Right atrium auricular region (tissue), 2 donors: ENCODE data around the gene NAA60. TPM values are rescaled to one million over a fixed set of nuclear protein-coding genes. Genes with fewer than 3 reads are reported as not detected.

Experiments used
- DNase-seq: peaks from one replicate; pipeline ENCODE4 v3.0.0-alpha.2; 2019; ENCODE audit warnings: low spot score
- H3K27ac ChIP-seq, 2 donors: fragments of 200-600 bp; sonication (generic); 1 replicate in 1 of 2; 2 replicates in 1 of 2; pipeline ENCODE4 v1.5.1; 2016 to 2019
- H3K27me3 ChIP-seq, 2 donors: fragments of 200-600 bp; sonication (generic); one replicate each; pipeline versions ENCODE4 v1.5.1 to v1.6.0; 2017 to 2019
- H3K36me3 ChIP-seq: fragments of 200-600 bp; sonication (generic); one replicate; pipeline ENCODE4 v1.5.1; 2016
- H3K4me1 ChIP-seq, 2 donors: fragments of 200-600 bp; sonication (generic); one replicate each; pipeline versions ENCODE4 v1.5.1 to v1.6.0; 2017 to 2019
- H3K4me3 ChIP-seq, 2 donors: fragments of 200-600 bp; sonication (generic); 1 replicate in 1 of 2; 2 replicates in 1 of 2; pipeline ENCODE4 v1.5.1; 2017 to 2019; ENCODE audit warnings: mild to moderate bottlenecking in 1 of 2, moderate library complexity in 1 of 2
- H3K9me3 ChIP-seq, 2 donors: fragments of 200-600 bp; sonication (generic); one replicate each; pipeline ENCODE4 v1.5.1; 2019
- total RNA-seq, 2 donors: library from RNA; depleted of rRNA; stranded (reverse); fragments of >200 nt; gene quantifications; one replicate each; pipeline ENCODE4 v1.1.0, GENCODE V29; 2016
- TF ChIP-seq, protein P1 (sequence below), 2 donors: fragments of 200-600 bp; sonication (generic); IDR thresholded peaks; one replicate each; pipeline ENCODE4 v1.5.1; 2019; ENCODE audit warnings: antibody characterized with exemption in 2 of 2

The NAA60 gene
- total RNA-seq, 2 donors from 2014 or later: 28.1 to 29.1 TPM

DNA sequence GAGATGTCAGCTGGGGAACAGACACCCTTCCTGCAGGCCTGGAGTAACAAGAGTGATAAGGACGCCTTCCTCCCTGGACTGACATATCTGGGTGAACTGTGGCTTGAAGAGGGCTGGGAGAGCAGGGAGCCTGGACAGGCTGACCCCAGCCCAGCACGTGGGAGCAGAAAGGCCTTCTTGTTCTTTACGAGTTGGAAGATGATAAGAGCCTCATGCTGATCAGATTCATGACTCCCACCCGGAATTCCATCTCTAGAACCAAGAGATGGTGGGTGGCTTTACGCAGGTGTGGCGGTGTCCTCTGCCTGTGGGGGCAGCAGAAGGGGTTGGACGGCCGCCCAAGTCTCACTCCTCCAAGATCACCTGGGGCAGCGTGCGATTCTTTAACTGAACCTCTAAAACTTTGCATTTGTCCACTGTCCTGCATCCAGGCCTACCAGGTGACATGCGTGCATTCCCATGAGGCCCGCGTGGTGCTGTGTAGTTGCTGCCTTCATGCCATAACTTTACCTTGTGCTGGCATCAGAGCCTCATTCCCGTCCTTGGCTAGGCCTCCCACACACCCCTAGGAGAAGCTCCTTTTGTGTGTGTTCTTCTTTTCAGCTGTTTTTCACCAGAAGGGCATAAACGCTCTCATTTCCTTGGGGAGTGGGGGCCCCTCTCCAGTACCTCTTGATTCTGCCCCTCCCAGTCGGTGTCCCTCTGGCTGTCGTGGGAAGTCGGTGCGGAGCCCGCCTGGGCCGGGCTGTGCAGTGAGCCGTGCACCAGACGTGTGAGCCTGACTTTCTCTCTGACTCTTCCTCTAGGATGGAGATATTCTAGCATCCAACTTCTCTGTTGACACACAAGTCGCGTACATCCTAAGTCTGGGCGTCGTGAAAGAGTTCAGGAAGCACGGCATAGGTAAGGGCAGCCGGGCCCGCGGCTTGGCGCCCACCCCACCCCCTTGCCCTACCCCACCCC is 38.5 kb downstream of the NAA60 start:
- TF ChIP-seq, protein P1, sequence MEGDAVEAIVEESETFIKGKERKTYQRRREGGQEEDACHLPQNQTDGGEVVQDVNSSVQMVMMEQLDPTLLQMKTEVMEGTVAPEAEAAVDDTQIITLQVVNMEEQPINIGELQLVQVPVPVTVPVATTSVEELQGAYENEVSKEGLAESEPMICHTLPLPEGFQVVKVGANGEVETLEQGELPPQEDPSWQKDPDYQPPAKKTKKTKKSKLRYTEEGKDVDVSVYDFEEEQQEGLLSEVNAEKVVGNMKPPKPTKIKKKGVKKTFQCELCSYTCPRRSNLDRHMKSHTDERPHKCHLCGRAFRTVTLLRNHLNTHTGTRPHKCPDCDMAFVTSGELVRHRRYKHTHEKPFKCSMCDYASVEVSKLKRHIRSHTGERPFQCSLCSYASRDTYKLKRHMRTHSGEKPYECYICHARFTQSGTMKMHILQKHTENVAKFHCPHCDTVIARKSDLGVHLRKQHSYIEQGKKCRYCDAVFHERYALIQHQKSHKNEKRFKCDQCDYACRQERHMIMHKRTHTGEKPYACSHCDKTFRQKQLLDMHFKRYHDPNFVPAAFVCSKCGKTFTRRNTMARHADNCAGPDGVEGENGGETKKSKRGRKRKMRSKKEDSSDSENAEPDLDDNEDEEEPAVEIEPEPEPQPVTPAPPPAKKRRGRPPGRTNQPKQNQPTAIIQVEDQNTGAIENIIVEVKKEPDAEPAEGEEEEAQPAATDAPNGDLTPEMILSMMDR (IDR thresholded peaks at IDR 0.05): no peak
- peaks cover 68% of the 10 kb centered on the region for H3K36me3 ChIP-seq
- DNase-seq: no peak

GRCh38 chr16:3482659-3483241 is 39.3 kb downstream of the NAA60 start:
- no peaks in the 10 kb centered on the region for H3K9me3 ChIP-seq
- peaks cover 0 to 12% of the 10 kb centered on the region in 2 donors for H3K4me1 ChIP-seq
- H3K27me3 ChIP-seq: no peaks in the 10 kb centered on the region
- no peak overlapping the region for H3K27ac ChIP-seq
- DNase-seq: no peak
- TF ChIP-seq, protein P1 (IDR thresholded peaks at IDR 0.05): no peak
- H3K4me3 ChIP-seq: no peak overlapping the region
- H3K36me3 ChIP-seq: peaks cover 68% of the 10 kb centered on the region

More for the DNA sequence above, 38.5 kb downstream of the NAA60 start:
- Histone ChIP-seq H3K27ac (peak overlapping the region in 1 of 2 donors; percentile 16), H3K4me3 (no peak overlapping the region), H3K9me3 (no peaks in the 10 kb centered on the region), H3K4me1 (peaks cover 0 to 12% of the 10 kb centered on the region in 2 donors), H3K27me3 (no peaks in the 10 kb centered on the region)

DNA sequence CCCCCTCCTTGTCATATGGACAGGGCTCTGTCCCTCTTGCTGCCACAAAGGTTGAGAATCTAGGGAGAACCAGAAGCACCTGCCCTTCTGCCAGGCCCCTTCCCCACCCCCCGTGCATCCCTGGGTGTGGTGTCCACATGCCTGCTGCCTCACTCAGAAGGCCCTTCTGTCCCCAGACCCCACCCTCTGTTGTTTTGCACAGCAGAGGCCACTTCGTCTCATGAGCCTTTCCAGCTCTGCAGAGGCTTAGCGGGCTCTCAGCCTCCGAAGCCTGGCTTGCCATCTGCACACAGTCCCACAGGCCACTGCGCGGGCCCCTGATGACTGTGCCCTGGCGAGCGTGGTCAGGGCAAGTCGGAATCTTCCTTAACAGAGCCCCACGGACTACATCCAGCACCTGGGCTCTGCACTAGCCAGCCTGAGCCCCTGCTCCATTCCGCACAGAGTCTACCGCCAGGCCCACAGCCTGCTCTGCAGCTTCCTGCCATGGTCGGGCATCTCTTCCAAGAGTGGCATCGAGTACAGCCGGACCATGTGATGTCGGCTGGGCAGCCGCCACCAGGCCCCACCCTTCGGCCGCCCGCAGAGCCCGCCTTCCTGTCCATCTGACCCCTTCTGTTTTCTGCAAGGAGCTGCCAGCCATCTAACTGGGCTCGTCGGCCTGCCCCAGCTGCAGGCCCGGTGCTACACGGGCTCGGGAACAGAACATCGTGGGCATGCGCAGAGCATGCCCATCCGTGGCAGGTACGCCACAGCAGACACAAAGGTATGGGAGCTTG is 41.0 kb downstream of the NAA60 start:
- Histone ChIP-seq H3K9me3 (no peaks in the 10 kb centered on the region), H3K4me1 (peaks cover 0 to 12% of the 10 kb centered on the region in 2 donors), H3K27ac (no peak overlapping the region), H3K27me3 (no peaks in the 10 kb centered on the region), H3K4me3 (no peak overlapping the region), H3K36me3 (peaks cover 58% of the 10 kb centered on the region)
- TF ChIP-seq, protein P1 (IDR thresholded peaks at IDR 0.05): no peak
- no peak for DNase-seq

DNA sequence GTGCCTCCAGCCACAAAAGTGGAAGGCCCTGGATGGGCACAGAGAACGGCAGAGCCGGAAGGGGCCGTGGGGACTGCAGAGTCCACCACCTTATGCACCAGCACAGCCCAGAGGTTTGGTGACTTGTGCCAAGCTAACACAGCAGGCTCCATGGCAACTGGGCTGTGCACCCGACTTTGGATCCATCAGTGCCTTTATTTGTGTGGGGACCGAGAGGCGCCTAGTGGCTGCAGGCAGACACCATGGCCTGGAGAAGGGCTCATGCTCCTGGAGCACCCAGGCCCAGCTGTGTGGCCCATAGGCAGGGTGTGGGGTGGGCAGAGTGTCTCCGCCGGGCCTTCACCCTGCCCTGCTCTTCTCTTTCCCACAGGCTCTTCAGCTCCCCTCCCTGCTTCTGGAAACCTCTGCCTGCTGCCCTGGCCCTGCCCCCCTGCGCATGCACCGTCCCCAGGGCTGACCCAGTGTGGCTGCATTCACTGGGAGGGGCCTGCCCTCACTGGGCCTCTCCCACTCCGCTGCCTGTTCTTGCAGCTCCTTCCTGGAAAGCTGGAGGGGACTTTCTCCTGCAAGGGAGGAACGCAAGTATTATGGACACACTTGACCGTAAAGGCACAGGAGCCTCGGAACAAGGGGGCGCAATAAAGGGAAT is 41.7 kb downstream of the NAA60 start:
- Histone ChIP-seq H3K4me1 (peaks cover 0 to 12% of the 10 kb centered on the region in 2 donors), H3K27me3 (no peaks in the 10 kb centered on the region), H3K9me3 (no peaks in the 10 kb centered on the region), H3K4me3 (no peak overlapping the region), H3K27ac (no peak overlapping the region), H3K36me3 (peaks cover 51% of the 10 kb centered on the region)
- no peak for DNase-seq
- TF ChIP-seq, protein P1 (IDR thresholded peaks at IDR 0.05): no peak

GRCh38 chr16:3485821-3486505 is 42.5 kb downstream of the NAA60 start:
- no peak overlapping the region for H3K27ac ChIP-seq
- no peaks in the 10 kb centered on the region for H3K9me3 ChIP-seq
- H3K4me1 ChIP-seq: peaks cover 0 to 14% of the 10 kb centered on the region in 2 donors
- no peak for DNase-seq
- peaks cover 51% of the 10 kb centered on the region for H3K36me3 ChIP-seq
- TF ChIP-seq, protein P1 (IDR thresholded peaks at IDR 0.05): no peak
- H3K4me3 ChIP-seq: no peak overlapping the region
- no peaks in the 10 kb centered on the region for H3K27me3 ChIP-seq
